Measurements from ENCODE around the gene RASAL2. TPM values are rescaled to one million over a fixed set of nuclear protein-coding genes. Genes with fewer than 3 reads are reported as not detected.
"Not testable (repeated sequence)": the region's sequence is repeated elsewhere in the genome, so short reads cannot be mapped to it uniquely, and the experiment has no call there.

The RASAL2 gene
- total RNA-seq, 2 donors from 2014 or later: 31.0 to 34.8 TPM

DNA sequence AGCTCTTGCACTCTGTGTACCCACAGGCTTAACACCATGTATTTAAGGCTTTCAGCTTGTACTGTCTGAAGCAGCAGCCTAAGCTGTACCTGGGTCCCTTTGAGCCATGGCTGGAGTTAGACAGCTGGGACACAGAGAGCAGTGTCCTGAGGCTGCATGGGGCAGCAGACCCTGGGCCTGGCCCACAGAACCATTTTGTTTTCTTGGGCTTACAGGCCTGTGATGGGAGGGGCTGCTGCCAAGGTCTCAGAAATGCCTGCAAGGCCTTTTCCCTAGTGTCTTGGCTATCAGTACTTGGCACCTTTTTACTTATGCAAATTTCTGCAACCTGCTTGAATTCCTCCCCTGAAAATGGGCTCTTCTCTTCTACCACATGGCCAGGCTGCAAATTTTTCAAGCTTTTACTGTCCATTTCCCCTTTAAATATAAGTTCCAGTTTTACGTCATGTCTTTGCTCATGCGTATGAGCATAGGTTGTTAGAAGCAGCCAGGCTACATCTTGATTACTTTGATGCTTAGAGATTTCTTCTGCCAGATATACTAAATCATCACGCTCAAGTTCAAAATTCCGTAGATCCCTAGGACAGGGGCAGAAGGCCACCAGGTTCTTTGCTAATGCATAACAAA is 259.0 kb downstream of the RASAL2 start:
- no peak for DNase-seq (ENCODE audit: low spot score)
- intact Hi-C loops (cut with DNase I): no loop called here

- intact Hi-C loops (cut with DNase I): no loop called here
- DNase-seq (ENCODE audit: low spot score): no peak
These were observed 259.6 kb downstream of the RASAL2 start for GRCh38 chr1:178353524-178353923.

DNA sequence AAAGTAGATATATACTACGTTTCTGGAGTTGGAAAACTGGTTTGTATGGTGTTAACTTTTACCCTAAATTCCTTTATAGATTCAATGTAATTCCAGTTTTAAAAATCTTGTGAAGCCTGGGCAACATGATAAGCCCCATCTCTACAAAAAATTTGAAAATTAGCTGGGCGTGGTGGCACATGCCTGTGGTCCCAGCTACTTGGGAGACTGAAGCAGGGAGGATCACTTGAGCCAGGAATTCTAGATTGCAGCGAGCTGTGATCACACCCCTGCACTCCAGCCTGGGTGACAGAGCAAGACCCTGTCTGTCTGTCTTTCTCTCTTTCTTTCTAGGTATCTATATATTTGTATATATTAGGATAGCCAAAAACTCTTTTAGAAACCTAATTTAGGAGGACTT is 260.9 kb downstream of the RASAL2 start:
- DNase-seq (ENCODE audit: low spot score): no peak
- intact Hi-C loops (cut with DNase I): no loop called here

GRCh38 chr1:178356299-178356698 is 262.4 kb downstream of the RASAL2 start:
- DNase-seq (ENCODE audit: low spot score): no peak
- intact Hi-C loops (cut with DNase I): no loop called here

DNA sequence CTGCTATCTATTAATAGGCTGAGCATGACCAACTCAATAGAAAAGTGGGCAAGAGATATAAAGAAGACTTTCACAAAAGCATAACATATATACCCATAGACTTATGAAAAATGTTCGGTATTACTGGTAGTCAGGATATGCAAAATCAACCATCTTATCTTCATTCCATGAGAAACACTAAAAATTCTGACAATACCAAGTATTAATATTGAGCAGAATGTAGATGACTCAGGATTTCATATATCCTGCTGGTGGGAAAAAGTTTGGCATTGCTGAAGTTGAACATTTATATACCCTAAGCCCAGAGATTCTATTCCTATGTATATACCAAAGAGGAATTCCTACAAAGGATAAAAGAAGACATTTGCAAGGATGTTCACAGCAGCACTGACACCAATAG is 264.6 kb downstream of the RASAL2 start:
- intact Hi-C loops (cut with DNase I): no loop called here
- DNase-seq (ENCODE audit: low spot score): no peak

DNA sequence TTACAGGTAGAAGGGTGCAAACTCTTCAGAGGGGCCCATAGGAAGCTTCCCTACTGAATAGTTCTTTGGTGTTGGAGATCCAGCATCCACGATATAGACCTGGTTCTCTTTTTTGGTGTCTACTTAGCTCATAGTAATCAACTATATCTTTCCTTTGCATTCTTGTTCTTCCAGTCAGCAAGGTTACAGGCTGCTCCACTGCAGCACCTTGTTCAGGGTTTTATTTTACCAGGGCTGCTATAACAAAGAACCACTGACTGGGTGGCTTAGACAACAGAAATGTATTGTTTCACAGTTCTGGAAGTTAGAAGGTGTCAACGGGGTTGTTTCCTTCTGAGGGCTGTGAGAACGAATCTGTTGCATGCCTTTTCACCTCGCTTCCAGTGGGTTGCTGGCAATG is 266.5 kb downstream of the RASAL2 start:
- DNase-seq (ENCODE audit: low spot score): no peak
- intact Hi-C loops (cut with DNase I): no loop called here

- no peak for DNase-seq (ENCODE audit: low spot score)
- intact Hi-C loops (cut with DNase I): no loop called here
These were observed 267.9 kb downstream of the RASAL2 start for GRCh38 chr1:178361847-178362246.

- intact Hi-C loops (cut with DNase I): no loop called here
- DNase-seq (ENCODE audit: low spot score): no peak
These were observed 268.8 kb downstream of the RASAL2 start for GRCh38 chr1:178362747-178363146.

DNA sequence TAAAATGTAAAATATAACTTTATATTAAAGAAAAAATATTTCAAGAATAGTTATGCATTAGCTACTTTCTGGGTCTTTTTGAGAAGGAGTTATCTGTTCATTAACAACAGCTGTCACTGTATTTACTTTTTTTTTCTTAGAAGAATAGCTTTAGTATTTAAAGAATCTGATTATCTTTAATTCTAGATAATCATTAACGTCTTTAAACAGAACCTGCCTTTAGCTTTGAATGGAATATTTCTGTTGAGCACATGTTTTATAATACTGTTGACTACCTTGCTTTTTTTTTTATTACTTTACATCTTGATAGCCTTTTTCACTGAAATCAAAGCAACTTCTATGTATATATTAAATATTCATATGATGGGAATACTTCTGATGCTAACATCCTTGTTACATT is 270.9 kb downstream of the RASAL2 start:
- intact Hi-C loops (cut with DNase I): no loop called here
- no peak for DNase-seq (ENCODE audit: low spot score)

DNA sequence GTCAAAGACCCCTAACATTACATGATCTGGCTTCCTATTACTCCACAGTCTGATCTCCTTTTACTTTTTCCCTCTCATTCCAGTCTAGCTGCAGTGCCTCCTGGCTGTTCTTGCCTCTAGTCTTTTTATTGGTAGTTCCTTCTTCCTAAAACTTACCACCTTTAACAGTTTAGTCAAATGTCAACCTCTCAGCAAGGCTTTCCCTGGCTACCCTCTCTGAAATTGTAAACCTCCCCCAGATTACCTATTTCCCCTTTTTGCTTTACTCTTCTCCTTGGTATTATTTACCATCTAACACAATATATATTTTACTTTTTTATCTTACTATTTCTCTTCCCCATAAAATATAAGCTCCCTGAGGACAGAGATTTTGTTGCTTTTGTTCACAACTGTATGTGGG is 273.2 kb downstream of the RASAL2 start:
- intact Hi-C loops (cut with DNase I): no loop called here

GRCh38 chr1:178368208-178368607 is 274.3 kb downstream of the RASAL2 start:
- DNase-seq (ENCODE audit: low spot score): no peak
- intact Hi-C loops (cut with DNase I): no loop called here

More for the DNA sequence above, 273.2 kb downstream of the RASAL2 start:
- DNase-seq (ENCODE audit: low spot score): no peak

- no peak for DNase-seq (ENCODE audit: low spot score)
- intact Hi-C loops (cut with DNase I): no loop called here
These were observed 277.3 kb downstream of the RASAL2 start for GRCh38 chr1:178371235-178371634.

DNA sequence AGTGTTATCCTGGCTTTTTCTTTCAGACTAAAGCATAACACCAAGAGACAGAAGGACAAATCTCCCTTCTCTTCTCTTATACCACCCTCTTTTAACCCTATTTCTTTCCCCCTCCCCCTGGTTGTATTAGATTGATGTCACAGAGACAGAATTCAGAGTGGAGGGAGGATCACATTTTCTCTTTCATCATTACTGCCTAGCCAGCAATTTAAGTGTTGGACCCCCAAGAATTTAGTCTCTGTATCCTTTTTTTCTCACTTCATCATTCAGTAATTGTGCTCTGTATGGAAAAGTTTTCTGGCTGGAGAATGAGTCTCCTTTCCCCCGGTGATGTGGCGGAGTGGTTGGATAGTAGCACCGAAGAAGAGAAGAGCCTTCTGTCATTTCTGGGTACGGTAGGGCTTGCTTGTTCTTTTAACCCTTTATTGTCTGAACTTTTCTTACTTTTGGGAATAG is 278.1 kb downstream of the RASAL2 start:
- DNase-seq (ENCODE audit: low spot score): no peak
- intact Hi-C loops (cut with DNase I): no loop called here

DNA sequence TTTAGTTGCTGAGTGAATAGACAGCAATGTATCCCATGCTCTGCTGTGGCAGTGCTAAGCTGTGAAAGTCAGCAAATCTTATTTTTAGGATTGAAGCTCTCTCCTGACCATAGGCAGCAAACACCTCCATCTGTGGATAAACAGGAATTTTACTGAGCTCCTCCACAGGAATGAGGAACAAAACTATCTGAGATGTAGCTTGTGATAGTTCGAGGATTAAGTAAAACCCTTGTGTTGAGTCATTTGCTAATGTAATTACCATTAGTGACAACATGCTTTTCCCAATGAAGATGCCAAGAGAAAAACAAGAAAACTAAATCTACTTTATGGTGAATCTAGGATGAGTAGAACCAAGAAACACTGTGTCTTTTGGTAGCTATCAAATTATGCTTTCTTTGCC is 280.1 kb downstream of the RASAL2 start:
- no peak for DNase-seq (ENCODE audit: low spot score)

GRCh38 chr1:178376008-178376407 is 282.1 kb downstream of the RASAL2 start:
- intact Hi-C loops (cut with DNase I): no loop called here
- DNase-seq (ENCODE audit: low spot score): no peak

More for the DNA sequence above, 280.1 kb downstream of the RASAL2 start:
- intact Hi-C loops (cut with DNase I): no loop called here

DNA sequence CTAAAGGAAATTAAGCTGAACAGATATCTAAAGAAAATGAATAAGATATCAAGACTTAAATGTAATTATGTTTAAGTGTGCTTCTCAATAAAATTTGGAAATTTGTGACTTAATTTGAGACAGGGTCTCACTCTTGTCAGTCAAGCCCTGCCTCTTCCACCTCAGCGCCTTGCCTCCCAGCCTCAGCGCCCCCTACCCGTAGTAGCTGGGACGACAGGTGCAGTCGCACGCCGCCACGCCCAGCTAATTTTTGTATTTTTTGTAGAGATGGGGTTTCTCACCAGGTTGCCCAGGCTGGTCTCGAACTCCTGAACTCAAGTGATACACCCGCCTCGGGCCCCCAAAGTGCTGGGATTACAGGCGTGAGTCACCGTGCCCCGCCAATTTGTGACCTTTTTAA is 285.9 kb downstream of the RASAL2 start:
- no peak for DNase-seq (ENCODE audit: low spot score)
- intact Hi-C loops (cut with DNase I): no loop called here

DNA sequence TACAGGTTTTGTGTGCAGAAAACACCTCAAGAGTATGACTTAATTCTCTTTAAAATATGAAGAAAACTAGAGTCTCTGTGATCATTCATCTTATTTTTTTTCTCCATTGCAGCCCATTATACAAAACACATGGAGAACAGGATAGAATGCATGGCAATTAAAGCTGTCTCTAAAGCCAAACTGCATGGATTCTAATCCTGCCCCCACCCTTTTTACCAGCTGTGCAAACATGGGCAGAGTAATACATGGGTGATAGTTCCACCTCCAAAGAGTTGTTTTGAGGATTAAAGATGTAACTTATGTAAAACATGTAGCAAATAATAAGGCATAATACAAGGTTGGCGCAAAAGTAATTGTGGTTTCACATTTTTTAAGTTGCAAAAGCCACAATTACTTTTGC is 288.5 kb downstream of the RASAL2 start:
- intact Hi-C loops (cut with DNase I): no loop called here

GRCh38 chr1:178385662-178386061 is 291.8 kb downstream of the RASAL2 start:
- DNase-seq (ENCODE audit: low spot score): no peak
- intact Hi-C loops (cut with DNase I): no loop called here

More for the DNA sequence above, 288.5 kb downstream of the RASAL2 start:
- no peak for DNase-seq (ENCODE audit: low spot score)

- intact Hi-C loops (cut with DNase I): no loop called here
- no peak for DNase-seq (ENCODE audit: low spot score)
These were observed 294.7 kb downstream of the RASAL2 start for GRCh38 chr1:178388418-178389145.

DNA sequence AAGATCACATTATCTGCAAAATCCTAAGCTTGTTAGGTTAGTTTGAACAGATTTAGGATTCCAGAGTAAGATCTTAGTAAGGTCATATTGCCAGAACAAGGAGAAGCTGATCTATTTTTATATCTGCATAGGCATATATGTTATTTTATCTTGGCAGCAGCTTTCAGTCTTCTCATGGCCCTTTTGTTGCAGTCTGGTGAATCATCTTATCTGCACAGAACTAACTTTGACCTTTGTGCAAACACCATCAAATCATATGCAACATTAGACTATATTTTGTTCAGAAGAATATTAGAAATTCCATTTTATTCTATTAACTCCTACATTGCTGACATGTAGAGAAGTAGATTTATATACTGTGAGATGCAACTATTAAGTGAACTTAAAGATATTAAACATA is 295.5 kb downstream of the RASAL2 start:
- no peak for DNase-seq (ENCODE audit: low spot score)
- intact Hi-C loops (cut with DNase I): no loop called here

GRCh38 chr1:178390280-178390679 is 296.4 kb downstream of the RASAL2 start:
- DNase-seq (ENCODE audit: low spot score); intact Hi-C loops (cut with DNase I): not testable (repeated sequence)
